IPS-20b (cell line): Measurements from ENCODE around the gene MCF2L.

Experiments used
- H3K27ac ChIP-seq: one replicate; pipeline ENCODE4 v1.5.1; 2013; ENCODE audit warnings: low read length
- H3K27me3 ChIP-seq: 2 replicates; pipeline ENCODE4 v1.6.1; 2013; ENCODE audit warnings: mild to moderate bottlenecking, low read length, inconsistent platforms; ENCODE audit not compliant: insufficient read depth
- H3K36me3 ChIP-seq: 2 replicates; pipeline ENCODE4 v1.6.1; 2013; ENCODE audit warnings: low read depth, mild to moderate bottlenecking, inconsistent platforms, low read length, moderate library complexity; ENCODE audit not compliant: insufficient read depth
- H3K4me1 ChIP-seq: 2 replicates; pipeline ENCODE4 v1.6.1; 2013; ENCODE audit warnings: mild to moderate bottlenecking, control low read depth, inconsistent platforms, low read length, moderate library complexity; ENCODE audit not compliant: insufficient read depth
- H3K4me3 ChIP-seq: 2 replicates; pipeline ENCODE4 v1.5.1; 2013; ENCODE audit warnings: mild to moderate bottlenecking, low read length, inconsistent platforms
- H3K9ac ChIP-seq: 2 replicates; pipeline ENCODE4 v1.6.1; 2013; ENCODE audit warnings: low read depth, mild to moderate bottlenecking, inconsistent platforms, low read length, moderate library complexity
- H3K9me3 ChIP-seq: 2 replicates; pipeline ENCODE4 v1.6.1; 2013; ENCODE audit warnings: mild to moderate bottlenecking, low read depth, low read length, inconsistent platforms; ENCODE audit not compliant: insufficient read depth

The MCF2L gene

DNA sequence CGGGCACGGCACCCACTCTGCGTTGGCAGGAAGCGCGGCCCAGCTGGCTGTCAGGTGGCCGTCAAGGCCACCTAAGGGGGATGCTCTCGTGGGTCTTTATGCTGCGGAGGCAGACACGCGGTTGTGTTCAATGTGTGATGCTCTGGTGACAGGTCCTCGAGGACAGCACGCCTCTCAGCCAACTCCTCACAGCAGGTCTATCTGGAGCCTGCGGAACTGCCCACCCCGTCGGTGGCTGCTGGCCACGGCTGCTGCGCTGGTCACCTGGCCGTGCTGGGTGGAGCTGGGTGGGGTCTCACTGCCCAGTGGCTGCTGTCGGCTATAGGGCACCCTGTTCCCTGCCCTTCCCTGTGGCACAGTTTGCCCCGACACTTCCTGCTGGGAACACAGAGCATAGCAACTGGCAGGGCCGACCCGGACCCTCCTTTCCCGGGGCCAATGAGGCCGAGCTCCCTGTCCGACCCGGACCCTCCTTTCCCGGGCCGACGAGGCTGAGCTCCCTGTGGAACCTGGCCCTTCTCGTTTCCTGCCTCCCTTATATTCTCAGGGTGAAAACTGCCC, 122.3 kb downstream of the MCF2L start:
- Histone ChIP-seq H3K27ac (no peak overlapping the region), H3K4me3 (no peak overlapping the region), H3K4me1 (peaks cover 8% of the 10 kb centered on the region; the same call in 1 of the 2 replicates), H3K9ac (no peak overlapping the region), H3K36me3 (0 out of 2 replicates have a peak, but pooled peaks cover 5% of the 10 kb centered on the region), H3K27me3 (no peaks in the 10 kb centered on the region), H3K9me3 (no peaks in the 10 kb centered on the region)

DNA sequence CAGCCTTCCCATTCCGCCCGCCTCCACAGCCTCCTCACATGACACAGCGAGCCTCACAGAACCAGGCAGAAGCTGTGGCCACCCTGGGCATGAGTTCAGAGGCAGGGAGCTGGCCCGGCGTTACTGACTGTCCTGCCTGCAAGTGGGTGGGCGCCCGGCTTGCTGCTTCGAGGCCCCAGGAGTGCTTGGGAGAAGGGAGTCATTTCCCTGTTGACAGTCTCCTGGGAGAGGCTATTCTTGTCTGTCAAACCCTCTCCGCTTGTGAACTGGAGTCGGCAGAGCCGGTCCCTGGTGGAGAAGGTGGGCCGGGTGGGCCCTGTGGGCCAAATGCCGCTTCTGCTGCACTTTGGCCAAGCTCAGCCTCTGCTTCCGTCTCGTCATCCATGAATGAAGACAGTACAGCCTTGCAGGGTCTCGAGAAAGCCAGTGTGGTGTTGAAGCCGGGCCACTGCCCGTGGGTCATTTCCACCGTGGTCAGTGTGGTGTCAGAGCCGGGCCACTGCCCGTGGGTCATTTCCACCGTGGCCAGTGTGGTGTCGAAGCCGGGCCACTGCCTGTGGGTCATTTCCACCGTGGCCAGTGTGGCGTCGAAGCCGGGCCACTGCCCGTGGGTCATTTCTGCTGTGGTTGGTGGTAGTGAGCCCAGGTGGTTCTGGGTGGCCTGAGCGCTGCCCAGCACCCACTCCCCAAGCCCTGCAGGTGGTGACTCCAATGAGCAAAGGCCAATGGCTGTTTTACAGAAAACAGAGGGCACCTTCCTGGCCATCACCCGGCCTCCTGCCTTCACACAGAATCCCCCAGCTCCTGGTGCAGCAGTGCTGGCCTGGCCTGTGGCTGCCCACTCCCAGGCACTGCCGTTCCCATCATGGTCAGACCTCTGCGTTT, 123.1 kb downstream of the MCF2L start:
- Histone ChIP-seq H3K36me3 (0 out of 2 replicates have a peak, but pooled peaks cover 3% of the 10 kb centered on the region), H3K27me3 (no peaks in the 10 kb centered on the region), H3K9ac (no peak overlapping the region), H3K4me3 (no peak overlapping the region), H3K27ac (no peak overlapping the region), H3K9me3 (no peaks in the 10 kb centered on the region), H3K4me1 (peaks cover 8% of the 10 kb centered on the region; the same call in 1 of the 2 replicates)

DNA sequence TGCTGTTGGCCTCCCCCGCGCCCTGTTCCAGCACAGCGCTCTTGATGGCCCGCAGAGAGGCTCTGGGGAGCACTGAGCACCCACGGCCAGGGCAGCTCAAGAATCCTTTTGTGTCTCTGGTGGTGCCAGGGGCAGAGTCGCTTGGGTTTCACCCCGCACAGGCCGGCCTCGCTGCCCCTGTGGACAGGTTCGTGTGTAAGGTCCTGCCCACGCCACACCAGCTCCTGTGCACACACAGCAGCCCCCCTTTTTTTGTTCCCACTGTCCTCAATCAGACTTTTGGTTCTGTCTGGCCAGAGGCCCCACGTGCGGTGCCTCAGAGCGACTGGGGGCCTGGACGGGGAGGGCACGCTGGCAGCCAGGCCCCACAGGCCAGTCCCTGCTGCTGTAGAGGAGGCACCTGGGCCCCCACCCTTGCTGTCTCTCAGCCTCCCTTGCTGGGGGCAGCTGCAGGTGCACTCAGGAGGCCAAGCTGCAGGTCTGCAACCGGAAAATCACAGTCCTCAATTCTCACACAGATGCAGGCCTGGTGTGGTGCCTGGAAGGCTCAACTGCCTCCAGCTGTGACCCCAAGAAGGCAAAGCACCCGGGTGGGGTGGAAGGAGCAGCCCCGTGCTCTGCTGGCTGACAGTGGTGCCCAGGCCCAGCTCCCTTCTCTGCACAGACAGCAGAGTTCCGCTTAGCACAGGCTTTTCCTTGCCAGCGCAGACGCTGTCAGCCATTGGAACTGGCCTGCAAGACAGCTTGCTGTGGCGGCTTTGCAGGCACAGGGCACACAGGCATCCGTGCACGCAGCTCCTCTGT, 124.0 kb downstream of the MCF2L start:
- Histone ChIP-seq H3K9ac (no peak overlapping the region), H3K4me3 (no peak overlapping the region), H3K27me3 (no peaks in the 10 kb centered on the region), H3K27ac (no peak overlapping the region), H3K4me1 (peaks cover 8% of the 10 kb centered on the region; the same call in 1 of the 2 replicates), H3K36me3 (no peaks in the 10 kb centered on the region), H3K9me3 (no peaks in the 10 kb centered on the region)

DNA sequence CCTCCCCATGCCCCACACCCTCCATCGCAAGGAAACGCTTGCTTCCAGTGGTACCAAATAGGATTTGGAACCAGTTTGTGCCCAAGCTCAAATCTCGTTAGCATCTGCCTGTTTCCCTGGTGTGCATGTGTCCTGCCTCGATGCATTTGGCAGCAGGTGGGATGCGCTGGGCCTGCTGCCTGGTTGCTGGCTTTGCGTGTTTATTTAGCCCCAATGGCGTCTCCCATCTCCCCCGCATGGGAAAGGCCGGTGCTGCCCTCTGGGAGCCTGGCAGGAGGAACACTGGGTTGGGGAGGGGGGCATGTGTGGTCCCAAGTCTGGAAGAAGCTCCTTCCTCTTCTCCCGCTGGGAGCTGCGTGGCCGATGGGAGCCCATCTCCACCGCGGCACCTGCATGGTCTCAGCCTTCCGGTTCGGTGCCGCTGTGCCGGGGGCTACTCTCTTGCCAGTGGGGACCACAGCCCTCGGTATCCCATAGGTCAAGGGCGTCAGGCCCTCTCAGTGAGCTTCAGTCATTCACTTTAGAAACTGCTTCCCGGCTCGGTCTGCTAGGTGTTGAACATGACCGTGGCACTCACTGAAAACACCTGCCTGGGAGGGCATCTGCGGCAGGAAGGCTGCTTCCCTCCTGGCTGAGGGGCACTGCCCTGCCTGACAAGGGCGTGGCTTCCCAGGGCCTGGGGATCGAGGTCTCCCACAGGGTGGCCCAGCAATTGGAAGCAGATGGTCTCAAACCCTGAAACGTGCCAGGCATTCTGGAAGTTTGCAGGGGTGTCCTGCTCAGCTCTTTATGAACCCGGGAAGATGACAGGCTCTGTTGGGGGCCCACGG, 124.8 kb downstream of the MCF2L start:
- Histone ChIP-seq H3K4me3 (no peak overlapping the region), H3K27me3 (no peaks in the 10 kb centered on the region), H3K4me1 (peaks cover 8% of the 10 kb centered on the region; the same call in 1 of the 2 replicates), H3K36me3 (no peaks in the 10 kb centered on the region), H3K27ac (no peak overlapping the region), H3K9me3 (no peaks in the 10 kb centered on the region), H3K9ac (no peak overlapping the region)

DNA sequence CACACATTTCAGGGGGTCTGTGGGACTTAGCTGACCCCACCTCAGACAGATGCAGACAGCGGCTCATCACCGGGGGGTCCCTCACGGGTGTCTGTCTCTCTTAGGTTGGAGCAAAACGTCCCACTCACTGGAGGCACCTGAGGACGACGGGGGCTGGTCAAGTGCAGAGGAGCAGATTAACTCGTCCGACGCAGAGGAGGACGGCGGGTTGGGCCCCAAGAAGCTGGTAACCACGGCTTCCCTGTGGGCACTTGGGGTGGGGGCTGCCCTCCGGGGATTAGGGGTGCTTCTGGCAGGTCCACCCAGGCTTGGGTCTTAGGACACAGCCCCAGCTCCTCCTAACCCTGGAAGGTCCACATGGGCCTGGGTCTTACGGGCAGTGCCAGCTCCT, 125.4 kb downstream of the MCF2L start:
- Histone ChIP-seq H3K4me3 (no peak overlapping the region), H3K9me3 (no peaks in the 10 kb centered on the region), H3K27me3 (no peaks in the 10 kb centered on the region), H3K27ac (no peak overlapping the region), H3K36me3 (no peaks in the 10 kb centered on the region), H3K4me1 (peaks cover 7% of the 10 kb centered on the region; the same call in 1 of the 2 replicates), H3K9ac (no peak overlapping the region)

DNA sequence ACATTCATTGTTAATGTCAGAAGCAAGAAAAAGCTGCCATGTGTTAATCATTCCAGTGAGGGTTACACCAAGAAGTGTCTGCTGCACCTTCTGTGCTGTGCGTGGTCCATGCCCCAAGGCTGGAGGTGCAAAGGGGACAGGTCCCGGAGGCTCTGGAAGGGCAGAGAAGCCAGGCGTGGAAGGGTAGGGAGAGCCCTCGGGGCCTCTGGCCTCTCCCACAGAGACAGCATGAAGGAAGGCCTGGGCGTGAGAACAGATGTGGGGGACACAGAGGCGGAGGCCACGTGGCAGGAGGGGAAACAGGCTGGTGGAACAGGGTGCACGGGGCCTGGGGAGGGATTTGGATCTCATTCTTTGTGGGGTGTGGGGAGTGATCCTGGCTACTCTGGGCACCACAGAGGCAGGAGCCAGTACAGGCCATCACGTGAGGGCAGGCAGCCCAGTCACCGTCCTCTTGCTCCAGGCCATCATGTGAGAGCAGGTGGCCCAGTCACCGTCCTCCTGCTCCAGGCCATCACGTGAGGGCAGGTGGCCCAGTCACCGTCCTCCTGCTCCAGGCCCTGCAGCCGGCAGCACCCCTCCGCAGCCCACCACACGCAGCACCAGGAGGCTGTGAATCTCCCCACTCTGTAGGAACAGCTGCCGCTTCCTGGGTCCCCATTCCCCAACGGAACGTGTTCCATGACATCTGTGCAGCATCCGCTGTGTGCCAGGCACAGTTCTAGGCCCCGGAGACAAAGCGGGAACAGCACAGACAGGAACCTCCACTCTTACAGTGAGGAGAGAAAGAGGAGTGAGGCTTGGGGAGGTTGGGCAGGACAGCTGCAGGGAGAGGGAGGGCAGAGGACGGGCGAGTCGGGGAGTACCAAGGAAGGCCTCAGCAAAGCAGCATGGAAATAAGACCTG, 126.4 kb downstream of the MCF2L start:
- H3K4me3 ChIP-seq: no peak overlapping the region
- H3K9me3 ChIP-seq: no peaks in the 10 kb centered on the region
- H3K36me3 ChIP-seq: no peaks in the 10 kb centered on the region
- H3K9ac ChIP-seq: no peak overlapping the region
- no peaks in the 10 kb centered on the region for H3K4me1 ChIP-seq
- H3K27ac ChIP-seq: no peak overlapping the region
- no peaks in the 10 kb centered on the region for H3K27me3 ChIP-seq

DNA sequence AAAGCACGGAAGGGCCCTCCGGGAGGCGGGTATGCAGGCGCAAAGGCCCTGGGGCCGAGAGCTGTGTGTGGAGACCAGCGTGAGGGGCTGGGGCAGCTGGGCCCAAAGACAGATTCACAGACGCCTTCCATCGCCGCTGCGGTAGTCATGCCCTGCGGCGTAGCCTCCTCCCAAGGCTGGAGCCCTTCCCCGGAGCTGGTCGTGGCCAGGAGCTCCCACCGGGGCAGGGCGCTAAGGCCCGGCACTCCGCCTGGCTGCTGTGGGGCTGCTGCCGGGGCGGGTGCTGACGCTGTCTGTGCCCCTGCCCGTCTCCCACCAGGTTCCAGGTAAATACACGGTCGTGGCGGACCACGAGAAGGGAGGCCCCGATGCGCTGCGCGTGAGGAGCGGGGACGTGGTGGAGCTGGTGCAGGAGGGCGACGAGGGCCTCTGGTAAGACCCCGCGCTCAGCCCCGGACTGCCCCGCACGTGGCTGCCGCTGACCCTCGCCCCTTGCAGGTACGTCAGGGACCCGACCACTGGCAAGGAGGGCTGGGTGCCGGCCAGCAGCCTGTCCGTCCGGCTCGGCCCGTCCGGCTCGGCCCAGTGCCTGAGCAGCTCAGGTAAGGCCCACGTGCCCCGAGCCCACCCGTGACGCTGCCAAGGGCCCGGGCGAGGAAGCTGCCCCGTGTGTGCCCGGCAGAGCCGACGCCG, 127.2 kb downstream of the MCF2L start:
- Histone ChIP-seq H3K4me1 (no peaks in the 10 kb centered on the region), H3K27me3 (no peaks in the 10 kb centered on the region), H3K4me3 (no peak overlapping the region), H3K36me3 (no peaks in the 10 kb centered on the region), H3K9me3 (no peaks in the 10 kb centered on the region), H3K27ac (no peak overlapping the region), H3K9ac (no peak overlapping the region)

DNA sequence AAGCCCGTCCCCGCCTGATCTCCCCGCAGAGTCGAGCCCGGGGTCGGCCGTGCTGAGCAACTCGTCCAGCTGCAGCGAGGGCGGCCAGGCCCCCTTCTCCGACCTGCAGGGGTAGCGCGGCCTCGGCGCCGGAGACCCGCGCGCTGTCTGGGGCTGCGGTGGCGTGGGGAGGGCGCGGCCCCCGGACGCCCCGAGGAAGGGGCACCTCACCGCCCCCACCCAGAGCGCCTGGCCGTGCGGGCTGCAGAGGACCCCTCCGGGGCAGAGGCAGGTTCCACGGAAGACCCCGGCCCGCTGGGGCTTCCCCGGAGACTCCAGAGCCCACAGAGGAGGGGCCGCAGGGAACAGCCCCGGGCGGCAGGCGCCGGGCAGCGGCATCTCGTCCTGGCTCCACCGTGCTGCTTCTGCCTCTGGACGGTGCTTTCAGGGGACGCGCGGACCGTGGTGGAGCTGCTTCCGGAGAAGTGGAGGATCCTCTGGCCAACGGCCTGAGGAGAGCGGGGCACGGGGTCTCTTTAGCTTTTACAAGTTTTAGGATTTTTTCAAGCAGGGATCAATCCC, 127.8 kb downstream of the MCF2L start:
- H3K27ac ChIP-seq: no peak overlapping the region
- H3K4me1 ChIP-seq: no peaks in the 10 kb centered on the region
- H3K9me3 ChIP-seq: no peaks in the 10 kb centered on the region
- no peaks in the 10 kb centered on the region for H3K27me3 ChIP-seq
- no peaks in the 10 kb centered on the region for H3K36me3 ChIP-seq
- no peak overlapping the region for H3K4me3 ChIP-seq
- no peak overlapping the region for H3K9ac ChIP-seq

DNA sequence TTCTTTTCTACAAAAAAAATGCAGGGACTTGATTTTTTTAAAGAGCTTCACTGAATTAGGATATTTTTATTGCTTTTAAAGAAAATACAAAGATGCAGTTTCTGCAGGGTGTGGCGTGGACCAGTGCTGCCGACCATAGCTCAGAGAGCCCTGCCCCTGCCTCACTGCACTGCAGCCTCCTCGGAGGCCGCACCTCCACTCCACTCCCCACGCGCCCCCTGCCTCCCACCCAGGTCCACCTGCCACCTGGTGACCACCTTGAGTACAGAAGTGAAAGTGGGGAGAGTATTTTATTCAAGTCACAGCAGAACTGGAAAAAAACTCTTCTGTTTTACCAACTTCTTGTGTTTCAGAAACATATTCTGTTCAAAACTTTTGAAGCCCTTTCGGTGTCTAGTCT, 128.6 kb downstream of the MCF2L start:
- H3K27me3 ChIP-seq: no peaks in the 10 kb centered on the region
- no peaks in the 10 kb centered on the region for H3K9me3 ChIP-seq
- no peak overlapping the region for H3K4me3 ChIP-seq
- H3K4me1 ChIP-seq: no peaks in the 10 kb centered on the region
- H3K36me3 ChIP-seq: no peaks in the 10 kb centered on the region
- H3K27ac ChIP-seq: no peak overlapping the region
- no peak overlapping the region for H3K9ac ChIP-seq

DNA sequence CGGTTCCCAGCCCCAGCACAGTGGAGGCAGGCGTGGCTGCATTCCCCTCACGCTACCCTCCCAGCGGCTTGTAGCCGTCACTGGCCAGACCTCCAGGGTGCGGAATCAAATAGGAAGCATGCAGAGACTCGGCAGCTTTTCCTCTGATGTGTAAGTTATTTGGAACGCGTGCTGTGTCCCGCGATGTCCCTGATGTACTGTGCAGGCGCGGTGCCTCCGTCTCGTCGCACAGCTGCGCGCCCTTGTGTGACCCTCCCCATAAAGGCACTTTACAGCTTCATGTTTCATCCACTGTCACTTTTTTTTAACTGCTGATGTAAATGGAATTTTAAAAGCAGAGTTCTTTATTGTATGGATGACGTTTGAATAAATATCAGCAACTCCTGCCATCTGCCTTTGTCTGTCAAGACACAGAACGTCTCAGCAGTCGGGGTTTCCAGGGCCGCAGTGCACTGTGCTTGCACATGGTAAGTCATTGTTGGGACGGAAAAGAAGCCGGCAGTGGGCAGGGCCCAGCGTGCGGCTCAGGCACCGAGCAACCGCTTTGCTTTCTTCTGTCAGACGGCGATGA, 129.2 kb downstream of the MCF2L start:
- no peaks in the 10 kb centered on the region for H3K27me3 ChIP-seq
- no peak overlapping the region for H3K4me3 ChIP-seq
- H3K9me3 ChIP-seq: no peaks in the 10 kb centered on the region
- no peak overlapping the region for H3K27ac ChIP-seq
- no peaks in the 10 kb centered on the region for H3K4me1 ChIP-seq
- no peak overlapping the region for H3K9ac ChIP-seq
- H3K36me3 ChIP-seq: no peaks in the 10 kb centered on the region
